Measurements from ENCODE around the gene NACC2.

The NACC2 gene

GRCh38 chr9:136084063-136084944, 10.8 kb downstream of the NACC2 start:
- no peak for DNase-seq (ENCODE audit: extremely low read depth, low read depth)
- no peak for TF ChIP-seq CTCF (IDR thresholded peaks at IDR 0.05; ENCODE audit: low read depth, low read length, missing control alignments)
- H3K4me3 ChIP-seq (replicated peaks; ENCODE audit: low read depth, low read length) = no peak overlapping the region

GRCh38 chr9:136083558-136084062, 11.5 kb downstream of the NACC2 start:
- H3K4me3 ChIP-seq (replicated peaks; ENCODE audit: low read depth, low read length) = no peak overlapping the region
- DNase-seq (ENCODE audit: extremely low read depth, low read depth) = no peak
- TF ChIP-seq CTCF (IDR thresholded peaks at IDR 0.05; ENCODE audit: low read depth, low read length, missing control alignments) = no peak

- DNase-seq (ENCODE audit: extremely low read depth, low read depth) = no peak
- no peak overlapping the region for H3K4me3 ChIP-seq (replicated peaks; ENCODE audit: low read depth, low read length)
- TF ChIP-seq CTCF (IDR thresholded peaks at IDR 0.05; ENCODE audit: low read depth, low read length, missing control alignments) = no peak
Measured at GRCh38 chr9:136082496-136083361, 12.4 kb downstream of the NACC2 start.

GRCh38 chr9:136081826-136082495, 13.1 kb downstream of the NACC2 start:
- no peak overlapping the region for H3K4me3 ChIP-seq (replicated peaks; ENCODE audit: low read depth, low read length)
- no peak for DNase-seq (ENCODE audit: extremely low read depth, low read depth)
- TF ChIP-seq CTCF (IDR thresholded peaks at IDR 0.05; ENCODE audit: low read depth, low read length, missing control alignments) = no peak

- no peak for TF ChIP-seq CTCF (IDR thresholded peaks at IDR 0.05; ENCODE audit: low read depth, low read length, missing control alignments)
- H3K4me3 ChIP-seq (replicated peaks; ENCODE audit: low read depth, low read length) = no peak overlapping the region
- no peak for DNase-seq (ENCODE audit: extremely low read depth, low read depth)
Measured at GRCh38 chr9:136081113-136081825, 13.8 kb downstream of the NACC2 start.

GRCh38 chr9:136080716-136081112, 14.4 kb downstream of the NACC2 start:
- no peak for TF ChIP-seq CTCF (IDR thresholded peaks at IDR 0.05; ENCODE audit: low read depth, low read length, missing control alignments)
- no peak overlapping the region for H3K4me3 ChIP-seq (replicated peaks; ENCODE audit: low read depth, low read length)
- DNase-seq (ENCODE audit: extremely low read depth, low read depth) = no peak
